Measurements from ENCODE around the gene TM7SF2.
"Not testable (repeated sequence)": the region's sequence is repeated elsewhere in the genome, so short reads cannot be mapped to it uniquely, and the experiment has no call there.

TM7SF2 gene

DNA sequence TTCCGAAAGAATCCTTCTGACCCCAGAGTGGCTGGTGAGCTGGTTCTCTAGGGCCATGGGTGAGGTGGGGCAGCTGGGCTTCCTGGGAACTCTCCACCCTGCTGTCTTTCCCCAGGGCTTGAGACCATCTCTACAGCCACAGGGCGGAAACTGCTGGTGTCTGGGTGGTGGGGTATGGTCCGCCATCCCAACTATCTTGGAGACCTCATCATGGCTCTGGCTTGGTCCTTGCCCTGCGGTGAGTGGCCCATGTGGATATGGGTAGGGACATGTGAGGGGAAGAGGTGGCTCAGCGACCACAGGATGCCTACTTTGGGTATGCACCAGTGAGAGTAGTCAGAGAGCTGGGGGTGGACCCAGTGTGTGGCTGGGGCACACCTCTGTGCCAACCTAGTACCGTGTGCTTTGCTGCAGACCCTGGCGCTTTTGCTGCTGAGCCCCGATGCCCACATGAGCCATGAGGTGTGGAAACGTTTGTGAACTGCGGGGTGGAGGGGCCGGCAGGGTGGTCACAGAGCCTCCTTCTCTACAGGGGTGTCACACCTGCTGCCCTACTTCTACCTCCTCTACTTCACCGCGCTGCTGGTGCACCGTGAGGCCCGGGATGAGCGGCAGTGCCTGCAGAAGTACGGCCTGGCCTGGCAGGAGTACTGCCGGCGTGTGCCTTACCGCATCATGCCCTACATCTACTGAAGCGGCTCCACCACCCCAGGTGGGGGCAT is 3.9 kb downstream of the TM7SF2 start:
- no peak for DNase-seq

DNA sequence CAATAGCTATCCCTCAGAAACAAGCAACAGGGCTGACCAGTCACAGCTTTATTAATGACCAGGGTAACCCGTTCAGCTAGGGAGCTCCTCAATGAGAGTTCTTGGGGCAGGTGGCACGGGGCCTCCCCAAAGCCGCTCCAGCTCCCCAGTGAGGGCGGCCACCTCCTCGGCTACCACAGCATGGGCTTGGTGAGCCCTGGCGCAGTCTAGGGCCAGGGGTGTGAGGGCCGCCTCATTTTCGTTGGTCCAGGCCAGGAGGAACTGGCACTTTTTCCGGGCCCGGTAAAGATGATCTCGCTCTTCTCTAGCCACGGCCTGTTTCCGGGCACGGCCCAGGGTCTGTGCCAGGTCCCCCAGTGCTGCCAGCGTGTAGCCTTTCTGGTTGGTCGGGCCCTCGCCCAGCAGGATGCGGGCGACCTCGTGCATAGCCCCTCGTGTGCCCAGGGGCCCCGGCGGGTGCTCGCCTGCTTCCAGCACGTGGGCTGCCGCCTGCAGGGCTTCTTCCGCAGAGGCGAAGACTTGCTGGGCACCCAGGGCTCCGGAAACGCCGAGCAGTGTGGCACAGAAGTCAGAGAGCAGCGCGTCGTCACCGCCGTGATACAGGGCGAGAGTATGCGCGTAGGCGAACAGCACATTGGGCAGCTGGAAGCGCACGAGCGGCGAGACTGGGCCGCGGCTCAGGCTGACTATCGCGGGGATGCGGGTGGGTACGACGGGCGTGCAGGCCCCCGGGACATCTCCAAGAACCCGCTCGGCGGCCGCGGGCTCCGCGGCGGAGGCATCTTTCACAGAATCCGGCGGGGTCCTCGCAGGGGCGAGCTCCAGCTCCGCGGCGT is 4.9 kb downstream of the TM7SF2 start:
- DNase-seq, result peak; percentile 64

DNA sequence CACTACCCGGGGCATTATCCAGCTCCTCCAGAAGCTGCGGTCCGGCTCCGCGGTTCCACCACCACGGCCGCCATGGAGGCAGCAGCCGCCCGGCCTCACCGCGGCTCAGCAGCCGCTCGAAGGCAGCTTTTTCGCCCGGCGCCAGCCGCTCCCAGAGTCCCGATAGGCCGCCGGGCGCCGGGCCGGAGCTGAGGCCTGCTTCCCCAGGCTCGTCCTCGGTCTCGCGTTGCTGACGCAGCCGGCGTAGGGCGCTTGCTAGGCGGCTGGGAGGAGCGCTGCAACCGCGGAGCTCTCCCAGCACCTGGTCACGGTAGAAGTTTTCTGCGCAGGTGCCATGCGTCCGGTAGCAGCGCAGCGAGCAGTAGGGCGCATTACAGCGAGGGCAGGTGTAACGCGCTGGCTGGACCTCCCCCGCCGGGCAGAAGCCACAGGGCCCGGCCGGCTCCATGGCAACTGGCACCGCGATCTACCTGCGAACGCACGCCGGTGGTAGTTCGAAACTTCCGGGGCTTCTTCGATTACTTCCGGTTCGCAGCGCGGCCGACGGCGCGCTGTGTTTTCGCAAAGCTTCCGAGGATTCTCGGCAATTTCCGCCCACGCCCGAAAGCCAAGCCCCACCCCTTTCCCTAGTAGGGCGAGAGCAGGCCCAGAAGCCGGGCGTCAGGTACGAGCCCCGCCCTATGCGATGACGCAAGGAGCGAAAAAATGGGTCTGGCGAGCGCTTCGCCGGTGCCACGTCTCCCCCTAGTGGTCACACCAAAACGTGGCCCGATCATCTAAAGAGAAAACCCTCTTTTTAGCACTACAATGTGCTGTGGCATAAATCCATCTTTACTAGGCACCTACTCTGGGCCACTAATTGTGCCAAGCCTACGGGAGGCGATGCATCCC is 5.8 kb downstream of the TM7SF2 start, which contains the start of gene ZNHIT2:
Gene ZNHIT2 (minus strand): TSS at position 496 of the 891 bp plus-strand sequence. CDS start 48 bp downstream, at position 448.
- peak; percentile 100 for DNase-seq

DNA sequence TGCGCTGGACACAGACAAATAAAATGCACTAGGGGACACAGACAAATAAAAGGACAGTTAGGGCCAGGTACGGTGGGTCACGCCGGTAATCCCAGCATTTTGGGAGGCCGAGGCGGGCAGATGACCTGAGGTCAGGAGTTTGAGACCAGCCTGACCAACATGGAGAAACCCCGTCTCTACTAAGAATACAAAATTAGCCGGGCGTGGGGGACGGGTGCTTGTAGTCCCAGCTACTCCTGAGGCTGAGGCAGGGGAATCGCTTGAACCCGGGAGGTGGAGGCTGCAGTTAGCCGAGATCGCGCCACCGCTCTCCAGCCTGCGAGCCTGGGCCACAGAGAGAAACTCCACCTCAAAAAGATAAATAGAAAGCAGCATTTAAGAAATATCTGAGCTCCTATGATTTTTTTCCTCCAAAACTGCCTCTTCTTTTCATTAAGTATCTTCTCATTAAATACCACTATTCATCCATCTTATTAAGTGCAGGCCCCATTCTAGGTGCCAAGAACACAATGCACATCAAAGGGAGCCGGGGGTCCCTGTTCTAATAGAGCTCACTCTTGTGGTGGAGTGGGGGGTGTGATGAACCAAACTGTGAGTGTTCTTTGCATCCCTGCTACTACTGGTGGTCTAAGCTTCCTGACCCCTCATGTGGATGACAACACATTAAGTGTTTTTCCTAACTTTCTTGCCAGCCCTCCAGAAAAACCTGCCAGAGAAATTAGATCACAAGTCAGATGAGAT is 6.6 kb downstream of the TM7SF2 start:
- DNase-seq, result no peak

DNA sequence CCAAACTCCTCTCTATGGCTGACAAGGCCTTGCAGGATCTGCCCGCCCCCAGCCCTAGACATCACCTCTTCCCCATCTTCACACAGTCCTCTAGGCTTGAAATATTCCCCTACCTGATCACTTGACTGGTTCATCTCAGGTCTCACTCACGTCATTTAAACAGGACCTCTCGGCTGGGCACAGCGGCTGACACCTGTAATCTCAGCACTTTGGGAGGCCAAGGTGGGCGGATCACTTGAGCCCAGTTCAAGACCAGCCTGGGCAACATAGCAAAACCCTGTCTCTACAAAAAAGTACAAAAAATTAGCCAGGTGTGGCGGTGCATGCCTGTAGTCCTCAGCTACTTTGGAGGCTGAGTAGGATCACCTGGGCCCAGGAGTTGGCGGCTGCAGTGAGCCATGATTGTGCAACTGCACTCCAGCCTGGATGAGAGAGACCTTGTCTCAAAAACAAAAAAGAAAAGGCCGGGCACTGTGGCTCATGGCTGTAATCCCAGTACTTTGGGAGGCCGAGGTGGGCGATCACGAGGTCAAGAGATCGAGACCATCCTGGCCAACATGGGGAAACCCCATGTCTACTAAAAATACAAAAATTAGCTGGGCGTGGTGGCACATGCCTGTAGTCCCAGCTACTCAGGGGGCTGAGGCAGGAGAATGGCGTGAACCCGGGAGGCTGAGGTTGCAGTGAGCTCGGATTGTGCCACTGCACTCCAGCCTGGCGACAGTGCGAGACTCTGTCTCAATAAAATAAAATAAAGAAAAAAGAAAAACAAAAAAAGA is 7.4 kb downstream of the TM7SF2 start:
- DNase-seq, result not testable (repeated sequence)

DNA sequence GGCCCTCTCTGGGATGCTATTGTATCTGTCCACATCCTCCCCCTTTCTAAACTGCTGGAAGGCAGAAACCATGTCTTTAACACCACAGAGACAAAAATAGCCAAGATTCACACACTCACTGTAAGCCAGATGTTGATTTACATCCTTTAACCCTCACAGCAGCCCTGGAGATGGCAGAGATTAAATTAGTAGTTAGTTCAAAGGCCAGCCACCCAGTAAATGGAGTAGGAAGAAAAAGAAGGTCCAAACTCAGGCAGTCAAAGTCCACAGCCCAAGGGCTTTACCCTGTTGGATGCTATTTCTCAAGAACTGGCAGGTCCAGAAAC is 8.0 kb downstream of the TM7SF2 start:
- DNase-seq, result no peak

DNA sequence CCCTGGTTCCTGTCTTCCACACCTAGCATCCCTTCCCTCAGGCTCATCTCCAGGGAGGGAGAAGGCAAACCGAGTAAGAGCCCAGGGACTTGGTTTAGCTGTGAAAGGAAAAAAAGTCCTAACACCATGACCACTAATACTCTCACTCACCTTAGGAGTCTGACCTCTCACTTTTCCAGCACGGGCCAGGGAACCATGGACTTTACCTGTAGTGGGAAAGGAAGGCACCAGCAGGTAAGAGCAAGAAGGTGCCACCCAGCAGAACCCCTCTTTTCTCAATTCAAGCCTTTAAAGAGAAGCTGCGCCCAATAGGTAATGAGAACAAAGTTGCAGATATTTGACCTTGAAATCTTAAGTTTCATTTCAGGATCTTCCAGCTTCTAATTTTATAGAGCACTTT is 9.2 kb downstream of the TM7SF2 start:
- DNase-seq, result no peak

DNA sequence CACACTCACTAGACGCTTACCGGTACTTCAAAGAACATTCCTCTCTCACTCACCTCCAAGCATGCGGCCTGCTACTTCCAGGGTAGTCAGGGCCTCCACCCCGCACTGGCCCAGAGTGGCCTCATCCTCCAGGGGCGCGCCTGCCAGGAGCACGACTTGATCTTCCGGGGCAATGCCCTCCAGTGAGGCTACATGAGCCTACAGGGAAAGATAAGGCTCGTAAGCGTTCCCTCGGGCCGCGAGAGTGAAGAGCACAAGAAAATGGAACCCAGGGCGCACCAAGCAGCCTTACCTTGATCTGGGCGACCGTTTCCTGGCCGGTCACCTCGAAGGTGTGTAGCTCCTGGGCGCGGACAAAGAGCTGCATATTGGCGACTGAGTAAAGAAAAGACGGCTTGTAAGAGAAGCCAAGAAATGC is 9.8 kb downstream of the TM7SF2 start:
- DNase-seq, result no peak

DNA sequence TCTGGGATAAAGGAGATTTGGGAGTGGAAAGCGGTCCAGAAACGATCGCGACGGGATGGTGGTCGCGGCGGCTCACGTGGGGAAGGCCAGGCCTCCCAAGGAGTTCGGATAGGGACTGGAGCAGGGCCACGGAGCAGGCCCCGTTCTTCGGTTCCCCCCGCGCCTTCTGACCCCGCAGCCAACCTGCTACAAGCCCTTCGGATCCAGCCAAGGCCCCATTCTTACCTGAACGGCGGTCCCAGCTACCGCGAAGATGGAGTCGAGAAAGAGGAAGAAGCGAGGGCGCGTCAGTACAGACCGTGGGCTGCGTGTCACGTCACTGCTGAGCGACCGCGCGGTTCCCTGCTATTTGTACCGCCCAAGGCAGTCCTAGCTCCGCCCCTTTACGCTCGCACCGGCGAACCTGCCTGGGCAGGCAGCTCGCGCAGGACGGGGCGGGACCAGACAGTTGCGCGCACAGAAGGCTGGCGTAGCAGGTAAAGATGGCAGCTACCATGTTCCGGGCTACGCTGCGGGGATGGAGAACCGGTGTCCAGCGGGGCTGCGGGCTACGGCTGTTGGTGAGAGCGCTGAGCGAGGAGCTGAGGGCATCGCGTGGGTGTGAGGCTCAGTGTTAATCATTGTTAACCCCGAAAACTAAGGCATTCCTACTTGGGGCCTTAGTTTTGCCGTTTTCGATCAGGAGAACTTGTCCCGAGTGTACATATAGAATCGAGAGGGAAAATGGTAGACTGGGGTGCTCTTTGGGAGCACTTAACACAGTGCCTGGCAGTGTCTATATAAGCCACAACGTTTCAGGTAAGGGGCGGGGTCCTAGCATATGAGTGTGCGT is 10.4 kb downstream of the TM7SF2 start, which contains the start of the genes FAU and MRPL49:
Gene FAU (minus strand): TSS at position 270 of the 832 bp plus-strand sequence. CDS start 321 bp downstream, outside the sequence.
Gene MRPL49 (plus strand): TSS at position 457 of the 832 bp plus-strand sequence. CDS start 26 bp downstream, at position 483.
- peak; percentile 100 for DNase-seq

DNA sequence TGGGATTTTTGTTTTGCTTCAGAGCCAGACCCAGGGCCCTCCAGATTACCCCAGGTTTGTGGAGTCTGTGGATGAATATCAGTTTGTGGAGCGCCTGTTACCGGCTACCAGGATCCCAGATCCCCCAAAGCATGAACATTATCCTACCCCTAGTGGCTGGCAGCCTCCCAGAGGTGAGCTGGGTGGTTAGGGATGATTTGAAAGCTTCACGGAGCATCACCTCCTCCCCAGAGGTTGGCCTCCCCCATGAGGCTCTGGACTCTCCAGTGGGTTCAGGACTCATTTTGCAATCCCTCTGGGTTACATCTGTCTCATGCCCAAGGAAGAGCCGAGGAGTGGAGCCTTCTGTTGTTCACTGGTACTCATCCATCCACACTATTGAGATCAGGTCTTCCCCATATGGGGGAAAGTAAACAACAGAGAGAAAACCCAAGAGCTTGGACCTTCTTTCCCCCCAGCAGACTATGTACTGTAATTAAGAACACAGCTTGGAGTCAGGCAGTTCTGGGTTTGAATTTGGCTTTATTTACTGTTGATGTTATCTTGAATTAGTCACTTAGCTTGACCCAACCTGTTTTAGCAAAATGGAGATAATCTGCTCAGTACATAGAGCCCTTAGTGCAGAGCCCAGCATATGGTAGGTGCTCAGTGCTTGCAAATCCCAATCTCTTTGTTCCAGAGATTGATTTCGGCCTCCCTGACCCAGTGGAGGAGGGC is 13.0 kb downstream of the TM7SF2 start:
- DNase-seq, result no peak

DNA sequence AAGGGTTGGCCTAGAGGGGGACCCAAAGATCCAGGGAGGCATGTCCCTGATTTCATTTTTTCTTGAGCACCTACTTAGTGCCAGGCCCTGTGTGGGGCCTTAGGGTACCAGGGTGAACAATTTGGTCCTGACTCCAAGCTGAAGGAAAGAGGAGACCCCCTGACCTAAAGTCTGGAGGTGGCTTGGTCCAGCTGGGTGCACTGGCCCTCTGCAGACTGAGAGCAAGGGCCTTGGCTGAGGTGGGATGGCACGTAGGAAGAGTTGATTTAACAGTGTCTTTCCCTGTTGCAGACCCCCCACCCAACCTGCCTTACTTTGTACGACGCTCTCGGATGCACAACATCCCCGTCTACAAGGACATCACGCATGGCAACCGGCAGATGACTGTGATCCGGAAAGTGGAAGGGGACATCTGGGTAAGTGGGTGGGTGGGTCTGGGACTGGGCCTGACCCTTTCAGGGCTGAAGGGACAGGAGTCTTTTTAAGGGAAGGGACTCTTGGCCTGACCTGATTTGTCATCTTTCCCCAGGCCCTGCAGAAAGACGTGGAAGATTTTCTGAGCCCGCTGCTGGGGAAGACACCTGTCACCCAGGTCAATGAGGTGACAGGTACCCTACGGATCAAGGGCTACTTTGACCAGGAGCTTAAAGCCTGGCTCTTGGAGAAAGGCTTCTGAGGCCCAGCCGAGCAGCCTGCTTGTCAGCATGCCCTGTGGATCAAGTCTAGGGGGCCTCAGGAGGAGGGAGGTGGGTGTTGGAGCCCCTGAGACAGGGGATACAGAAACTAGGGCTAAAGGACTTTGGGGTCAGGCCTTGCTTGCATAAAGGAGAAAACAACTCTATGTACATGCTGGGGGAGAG is 13.8 kb downstream of the TM7SF2 start:
- DNase-seq, result no peak

DNA sequence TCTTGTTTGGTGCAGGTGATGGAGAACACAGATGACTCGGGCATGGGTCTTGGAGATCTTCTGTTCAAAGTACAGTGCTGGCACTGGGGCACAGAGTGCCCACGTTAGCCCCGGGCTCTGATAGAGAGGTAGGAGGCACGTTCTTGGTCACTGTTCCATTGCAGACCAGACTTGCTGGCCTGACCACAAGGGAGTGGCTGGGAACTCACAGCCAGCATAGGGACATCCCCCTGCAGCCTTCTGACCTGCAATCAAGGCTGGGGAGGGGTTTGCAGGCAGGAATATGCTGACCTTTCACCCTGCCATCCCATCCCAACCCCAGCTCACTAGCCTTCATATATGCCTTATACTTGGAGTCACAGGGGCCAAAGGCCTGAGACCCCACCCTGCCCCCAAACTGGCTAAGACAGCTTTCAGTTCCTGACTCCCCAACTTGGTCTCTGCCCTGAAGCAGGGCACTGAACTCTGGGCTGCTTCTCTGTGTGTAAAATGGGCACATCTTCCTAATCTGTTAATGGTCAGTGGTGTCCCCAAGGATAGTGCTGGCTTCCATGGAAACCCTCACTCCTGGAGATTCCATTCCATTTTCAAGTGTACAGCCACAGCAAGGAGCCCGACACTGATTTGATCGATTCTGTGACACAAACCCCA is 15.1 kb downstream of the TM7SF2 start:
- no peak for DNase-seq

DNA sequence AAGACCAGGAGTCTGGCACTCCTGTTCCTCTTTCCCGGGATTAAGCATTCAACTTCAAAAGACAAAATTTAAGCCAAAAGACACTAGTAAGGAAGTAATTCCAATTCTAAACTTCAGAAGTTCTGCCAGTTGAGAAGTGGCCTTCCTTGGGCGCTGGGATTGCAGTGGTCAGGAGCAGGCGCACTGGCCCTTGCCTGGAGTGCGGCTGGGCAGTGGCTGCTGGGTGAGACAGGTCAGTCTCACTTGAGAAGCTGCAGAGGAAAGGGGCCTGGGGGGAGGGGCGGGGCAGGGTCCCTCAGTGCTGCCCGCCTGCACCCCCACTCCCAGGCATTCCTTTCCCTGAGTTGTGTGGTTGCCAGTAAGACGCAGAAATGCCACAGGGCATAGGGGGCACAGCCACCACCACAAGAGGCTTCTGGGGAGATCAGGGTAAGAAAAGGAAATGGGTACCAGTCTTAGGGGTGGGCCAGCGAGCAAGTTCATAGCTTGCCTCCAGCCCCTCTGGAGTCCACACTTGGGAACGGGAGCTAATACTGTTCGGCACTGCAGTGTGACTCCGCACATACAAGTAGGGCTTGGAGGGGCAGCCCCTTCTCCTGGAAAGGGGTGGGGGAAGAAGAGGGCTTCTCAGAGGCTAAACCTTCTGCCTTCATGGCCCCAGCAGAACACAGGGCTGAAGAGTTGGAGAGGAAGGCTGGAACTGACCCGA is 16.0 kb downstream of the TM7SF2 start:
- no peak for DNase-seq

DNA sequence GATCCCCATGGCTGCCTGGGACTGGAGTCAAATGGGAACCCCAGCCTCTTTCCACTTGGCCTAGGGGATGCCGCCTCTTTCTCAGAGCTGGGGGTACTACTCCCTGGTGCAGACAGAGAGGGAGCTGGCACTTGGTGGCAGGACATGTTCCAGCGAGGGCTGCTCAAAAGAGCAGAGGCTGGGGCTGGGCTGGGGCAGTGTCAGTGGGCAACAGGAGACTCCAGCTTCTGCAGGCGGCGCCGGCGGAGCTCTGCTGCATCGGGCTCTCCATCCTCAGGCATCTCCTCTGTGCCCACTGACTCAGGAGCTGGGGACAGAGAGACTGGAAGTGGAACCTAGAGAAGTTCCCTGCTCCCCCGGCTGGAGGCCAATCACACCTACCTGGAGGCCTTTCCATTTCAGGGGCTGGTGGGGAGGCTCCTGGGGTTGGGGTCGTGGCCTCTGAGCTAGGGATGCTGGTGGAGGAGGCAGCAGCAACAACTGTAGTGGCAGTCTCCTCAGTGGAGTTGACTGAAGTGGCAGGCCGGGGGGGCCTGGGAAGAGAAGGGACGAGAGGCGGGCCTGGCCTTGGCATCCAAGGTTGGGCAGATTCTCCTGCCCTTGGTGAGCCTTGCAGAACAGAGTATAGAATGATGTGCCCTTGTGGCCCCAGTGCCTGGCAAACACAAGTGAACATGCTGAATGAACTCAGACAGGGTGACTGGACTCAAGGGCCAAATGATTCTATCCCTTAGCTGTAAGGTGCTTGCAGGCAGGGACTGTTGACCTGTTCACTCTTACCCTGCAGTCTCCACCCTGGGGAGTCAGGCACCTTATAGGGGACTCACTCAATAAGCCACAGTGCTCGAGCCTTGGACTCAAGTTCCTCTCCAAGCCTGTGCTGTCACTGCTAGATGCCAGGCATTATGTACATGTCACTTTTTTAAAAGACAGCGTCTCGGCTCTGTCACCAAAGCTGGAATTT is 16.8 kb downstream of the TM7SF2 start:
- no peak for DNase-seq

DNA sequence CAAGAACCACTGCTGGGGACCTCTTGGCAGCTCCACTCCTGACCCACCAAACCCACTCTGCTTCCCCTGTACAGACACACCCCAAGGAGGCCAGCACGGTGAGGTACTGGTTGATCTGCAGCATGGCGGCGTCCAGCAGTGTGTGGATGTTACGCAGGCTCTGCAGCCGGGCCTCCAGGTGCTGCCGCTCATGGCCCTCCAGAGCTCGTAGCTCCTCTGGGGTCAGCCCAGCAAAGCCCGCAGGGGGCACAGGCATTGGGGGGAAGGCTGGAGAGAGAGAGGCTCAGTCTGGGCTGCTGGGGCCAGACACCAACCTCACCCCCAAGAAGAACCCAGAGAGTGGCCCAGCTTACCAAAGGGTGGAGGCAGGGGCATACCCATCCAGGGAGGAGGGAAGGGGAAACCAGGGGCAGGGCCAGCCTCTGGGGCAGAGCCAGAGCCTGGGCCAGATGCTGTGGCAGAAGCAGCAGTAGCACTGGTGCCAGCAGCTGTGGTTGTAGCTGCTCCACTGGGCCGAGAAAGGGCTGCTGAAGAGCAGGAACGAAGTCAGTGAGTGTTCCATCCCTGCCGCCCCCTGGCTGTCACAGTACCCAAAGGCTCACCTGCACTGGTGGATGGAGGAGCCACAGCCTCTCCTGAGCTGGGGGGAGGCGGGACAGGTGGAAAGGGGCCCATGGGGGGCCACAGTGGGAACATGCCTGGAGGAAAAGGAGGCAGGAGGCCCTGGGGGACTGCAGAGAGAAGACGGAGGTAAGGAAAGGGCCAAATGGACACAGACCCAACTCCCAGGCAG is 18.2 kb downstream of the TM7SF2 start:
- no peak for DNase-seq
